Smooth muscle cell of bladder (primary cell): Measurements from ENCODE around the gene PFAS. TPM values are rescaled to one million over a fixed set of nuclear protein-coding genes. Genes with fewer than 3 reads are reported as not detected.

ENCODE experiments used
- total RNA-seq: library from RNA; depleted of rRNA; stranded (reverse); fragments of >200 nt; gene quantifications from 2 replicates; pipeline ENCODE4 v1.2.3, GENCODE V29; 2014

Gene PFAS, protein sequence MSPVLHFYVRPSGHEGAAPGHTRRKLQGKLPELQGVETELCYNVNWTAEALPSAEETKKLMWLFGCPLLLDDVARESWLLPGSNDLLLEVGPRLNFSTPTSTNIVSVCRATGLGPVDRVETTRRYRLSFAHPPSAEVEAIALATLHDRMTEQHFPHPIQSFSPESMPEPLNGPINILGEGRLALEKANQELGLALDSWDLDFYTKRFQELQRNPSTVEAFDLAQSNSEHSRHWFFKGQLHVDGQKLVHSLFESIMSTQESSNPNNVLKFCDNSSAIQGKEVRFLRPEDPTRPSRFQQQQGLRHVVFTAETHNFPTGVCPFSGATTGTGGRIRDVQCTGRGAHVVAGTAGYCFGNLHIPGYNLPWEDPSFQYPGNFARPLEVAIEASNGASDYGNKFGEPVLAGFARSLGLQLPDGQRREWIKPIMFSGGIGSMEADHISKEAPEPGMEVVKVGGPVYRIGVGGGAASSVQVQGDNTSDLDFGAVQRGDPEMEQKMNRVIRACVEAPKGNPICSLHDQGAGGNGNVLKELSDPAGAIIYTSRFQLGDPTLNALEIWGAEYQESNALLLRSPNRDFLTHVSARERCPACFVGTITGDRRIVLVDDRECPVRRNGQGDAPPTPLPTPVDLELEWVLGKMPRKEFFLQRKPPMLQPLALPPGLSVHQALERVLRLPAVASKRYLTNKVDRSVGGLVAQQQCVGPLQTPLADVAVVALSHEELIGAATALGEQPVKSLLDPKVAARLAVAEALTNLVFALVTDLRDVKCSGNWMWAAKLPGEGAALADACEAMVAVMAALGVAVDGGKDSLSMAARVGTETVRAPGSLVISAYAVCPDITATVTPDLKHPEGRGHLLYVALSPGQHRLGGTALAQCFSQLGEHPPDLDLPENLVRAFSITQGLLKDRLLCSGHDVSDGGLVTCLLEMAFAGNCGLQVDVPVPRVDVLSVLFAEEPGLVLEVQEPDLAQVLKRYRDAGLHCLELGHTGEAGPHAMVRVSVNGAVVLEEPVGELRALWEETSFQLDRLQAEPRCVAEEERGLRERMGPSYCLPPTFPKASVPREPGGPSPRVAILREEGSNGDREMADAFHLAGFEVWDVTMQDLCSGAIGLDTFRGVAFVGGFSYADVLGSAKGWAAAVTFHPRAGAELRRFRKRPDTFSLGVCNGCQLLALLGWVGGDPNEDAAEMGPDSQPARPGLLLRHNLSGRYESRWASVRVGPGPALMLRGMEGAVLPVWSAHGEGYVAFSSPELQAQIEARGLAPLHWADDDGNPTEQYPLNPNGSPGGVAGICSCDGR (N-terminal part only)
- total RNA-seq = 8.1 and 10.5 TPM in 2 replicates

GRCh38 chr17:8248751-8249607, at the start of gene PFAS:
PFAS (plus strand) TSS chr17:8249289; CDS start chr17:8253938, 4,649 bp downstream.

GRCh38 chr17:8209907-8210760, 39.0 kb upstream of the PFAS start, which contains the start of gene AURKB:
AURKB (minus strand) TSS chr17:8210575; CDS start chr17:8210224, 351 bp downstream.

DNA sequence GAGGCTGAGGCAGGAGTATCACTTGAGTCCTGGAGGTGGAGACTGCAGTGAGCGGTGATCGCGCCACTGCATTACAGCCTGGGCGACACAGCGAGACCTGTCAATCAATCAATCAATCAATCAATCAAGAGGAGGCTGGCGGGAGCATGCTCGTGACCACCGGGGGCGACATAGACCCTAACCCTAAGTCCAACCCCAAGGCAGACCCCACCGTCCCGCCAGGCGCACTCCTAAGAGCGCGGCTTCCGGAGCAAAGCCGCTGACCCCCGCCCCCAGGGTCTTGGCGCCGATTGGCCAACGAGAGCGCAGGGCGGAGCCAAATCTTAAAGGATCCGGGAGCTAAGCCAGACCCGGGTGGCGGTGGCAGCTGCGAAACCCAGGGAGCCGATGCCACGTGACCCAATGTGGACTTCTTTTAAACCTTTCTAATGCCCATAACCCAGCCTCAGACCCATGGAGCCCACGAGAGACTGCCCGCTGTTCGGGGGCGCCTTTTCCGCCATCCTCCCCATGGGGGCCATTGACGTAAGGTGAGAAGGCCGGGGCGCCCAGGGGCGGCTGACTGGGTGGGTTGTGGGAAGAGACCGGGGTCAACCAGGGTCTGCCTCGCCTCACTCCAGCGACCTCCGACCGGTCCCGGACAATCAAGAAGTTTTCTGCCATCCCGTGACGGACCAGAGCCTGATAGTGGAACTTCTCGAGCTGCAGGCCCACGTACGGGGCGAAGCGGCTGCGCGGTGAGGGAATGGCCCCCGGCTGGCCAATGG, 39.4 kb downstream of the PFAS start, which contains the start of gene RANGRF:
Gene RANGRF, plus strand, starts transcription at position 335 of the 767 bp plus-strand sequence. Its CDS starts 119 bp downstream, at position 454.

Other genes starting within 250 kb of the PFAS start
- under 0.01 and 0.09 TPM in 2 replicates for gene GUCY2D, start 246.7 kb upstream of the PFAS start, total RNA-seq
- gene ALOX15B, start 210.2 kb upstream of the PFAS start, total RNA-seq = 0.18 TPM in 1 of 2 replicates, not detected in the other
- gene ALOX12B, start 161.6 kb upstream of the PFAS start, total RNA-seq = not detected in 2 replicates
- under 0.01 TPM in 1 of 2 replicates, not detected in the other for gene ALOXE3, start 130.8 kb upstream of the PFAS start, total RNA-seq
- not detected in 2 replicates for gene HES7, start 125.2 kb upstream of the PFAS start, total RNA-seq
- 2.9 and 3.3 TPM in 2 replicates for gene PER1, start 96.9 kb upstream of the PFAS start, total RNA-seq
- gene VAMP2, start 86.3 kb upstream of the PFAS start, total RNA-seq = 3.5 and 3.7 TPM in 2 replicates
- gene TMEM107, start 72.9 kb upstream of the PFAS start, total RNA-seq = 18.4 and 45.5 TPM in 2 replicates
- gene BORCS6, start 59.1 kb upstream of the PFAS start, total RNA-seq = 5.8 and 6.6 TPM in 2 replicates
- 2.6 and 2.7 TPM in 2 replicates for gene AURKB, start 38.7 kb upstream of the PFAS start, total RNA-seq
- 2.1 and 3.0 TPM in 2 replicates for gene CTC1, start 1.2 kb upstream of the PFAS start, total RNA-seq
- 6.3 and 9.2 TPM in 2 replicates for gene RANGRF, start 39.4 kb downstream of the PFAS start, total RNA-seq
- gene SLC25A35, start 46.1 kb downstream of the PFAS start, total RNA-seq = 0.55 and 0.85 TPM in 2 replicates
- gene ARHGEF15, start 61.0 kb downstream of the PFAS start, total RNA-seq = 0.09 TPM in 1 of 2 replicates, not detected in the other
- gene ODF4, start 90.6 kb downstream of the PFAS start, total RNA-seq = not detected in 2 replicates
- gene RPL26, start 133.9 kb downstream of the PFAS start, total RNA-seq = 4,111 and 4,604 TPM in 2 replicates
- gene RNF222, start 148.5 kb downstream of the PFAS start, total RNA-seq = not detected in 2 replicates
- gene NDEL1, start 186.6 kb downstream of the PFAS start, total RNA-seq = 34.4 and 46.7 TPM in 2 replicates